Left lung (tissue), 10 donors: ENCODE results near the gene CHST8. TPM values are rescaled to one million over a fixed set of nuclear protein-coding genes. Genes with fewer than 3 reads are reported as not detected.

Experiments used
- ATAC-seq: fragments of 200-7000 bp; cut with Tn5 transposase; one replicate; pipeline ENCODE4 v1.9.1; 2020; ENCODE audit warnings: moderate library complexity
- DNase-seq, 4 donors: peaks; one replicate each; pipeline ENCODE4 v3.0.0-alpha.2; 2013 to 2020
- H3K27ac ChIP-seq, 2 donors: fragments of 200-600 bp; sonication (generic) in 1 of 2; one replicate each; pipeline versions ENCODE4 v1.5.0 to v1.8.0; 2020 to 2021
- H3K27me3 ChIP-seq, 2 donors: fragments of 200-600 bp; sonication (generic) in 1 of 2; one replicate each; pipeline versions ENCODE4 v1.5.0 to v1.8.0; 2020 to 2021
- H3K36me3 ChIP-seq, 2 donors: fragments of 200-600 bp; sonication (generic) in 1 of 2; one replicate each; pipeline versions ENCODE4 v1.5.0 to v1.8.0; 2020 to 2021
- H3K4me1 ChIP-seq, 2 donors: fragments of 200-600 bp; one replicate each; pipeline ENCODE4 v1.8.0; 2021
- H3K4me3 ChIP-seq, 2 donors: fragments of 200-600 bp; sonication (generic) in 1 of 2; one replicate each; pipeline versions ENCODE4 v1.5.0 to v1.8.0; 2020 to 2021; ENCODE audit warnings: mild to moderate bottlenecking in 1 of 2
- H3K9me3 ChIP-seq, 2 donors: fragments of 200-600 bp; sonication (generic) in 1 of 2; one replicate each; pipeline versions ENCODE4 v1.5.0 to v1.8.0; 2020 to 2021
- CTCF ChIP-seq, 2 donors: fragments of 200-600 bp; sonication (generic) in 1 of 2; IDR thresholded peaks; one replicate each; pipeline versions ENCODE4 v1.5.0 to v1.8.0; 2021; ENCODE audit warnings: antibody characterized with exemption in 2 of 2
- intact Hi-C, 2 donors: fragments of 100-400 bp; cut with DNase I; formaldehyde crosslinking; loops; one replicate each; pipeline versions ENCODE4 v1.11.2 to v1.14.2; 2022
- polyA plus RNA-seq, 6 donors: library from polyadenylated mRNA; unstranded; fragments of 120-200 nt; gene quantifications; one replicate each; pipeline ENCODE4 v1.2.1, GENCODE V29; 2013; ENCODE audit not compliant: insufficient read length in 6 of 6
- total RNA-seq, 2 donors: library from RNA; stranded (reverse); fragmentation: NEBNext Ultra II Directional; extraction: Animal tissue kit (Norgen Biotek cat#: 25700); gene quantifications; one replicate each; pipeline ENCODE4 v1.2.1, GENCODE V29; 2021
- donor health status: DM: no; HTN: yes; CAD: no.
- donor health status: DM: no; HTN: no; CAD: no.

Gene CHST8
- total and polyA plus RNA-seq, 8 donors: 0.24 to 0.47 TPM; not detected in 6

GRCh38 chr19:33720691-33721682 lies 99.2 kb downstream of the CHST8 start:
- intact Hi-C loops: no loop called here
- Histone ChIP-seq H3K27ac (no peak overlapping the region), H3K36me3 (no peaks in the 10 kb centered on the region), H3K4me1 (no peaks in the 10 kb centered on the region), H3K27me3 (peaks cover 0 to 24% of the 10 kb centered on the region in 2 donors), H3K9me3 (peaks cover 0 to 4% of the 10 kb centered on the region in 2 donors), H3K4me3 (no peak overlapping the region)
- DNase-seq (no peak), ATAC-seq (no peak)
- TF ChIP-seq CTCF (IDR thresholded peaks at IDR 0.05): no peak

GRCh38 chr19:33721735-33722297 lies 100.1 kb downstream of the CHST8 start:
- TF ChIP-seq CTCF (IDR thresholded peaks at IDR 0.05): no peak
- no peak overlapping the region for H3K27ac ChIP-seq
- no peak for DNase-seq
- H3K36me3 ChIP-seq: no peaks in the 10 kb centered on the region
- H3K4me3 ChIP-seq: no peak overlapping the region
- no peaks in the 10 kb centered on the region for H3K4me1 ChIP-seq
- intact Hi-C loops: no loop called here
- H3K27me3 ChIP-seq: peaks cover 0 to 26% of the 10 kb centered on the region in 2 donors
- H3K9me3 ChIP-seq: no peaks in the 10 kb centered on the region
- no peak for ATAC-seq

GRCh38 chr19:33722456-33723239 lies 100.9 kb downstream of the CHST8 start:
- no peak for ATAC-seq
- no peak for TF ChIP-seq CTCF (IDR thresholded peaks at IDR 0.05)

GRCh38 chr19:33723512-33723911 lies 101.8 kb downstream of the CHST8 start:
- peaks cover 0 to 36% of the 10 kb centered on the region in 2 donors for H3K27me3 ChIP-seq
- no peak for TF ChIP-seq CTCF (IDR thresholded peaks at IDR 0.05)
- no peaks in the 10 kb centered on the region for H3K36me3 ChIP-seq
- ATAC-seq (no peak), DNase-seq (no peak)
- no peak overlapping the region for H3K27ac ChIP-seq
- H3K9me3 ChIP-seq: no peaks in the 10 kb centered on the region
- H3K4me1 ChIP-seq: no peaks in the 10 kb centered on the region
- no peak overlapping the region for H3K4me3 ChIP-seq
- intact Hi-C loops: no loop called here

More at GRCh38 chr19:33722456-33723239, 100.9 kb downstream of the CHST8 start:
- DNase-seq: no peak
- Histone ChIP-seq H3K9me3 (no peaks in the 10 kb centered on the region), H3K4me3 (no peak overlapping the region), H3K4me1 (no peaks in the 10 kb centered on the region), H3K36me3 (no peaks in the 10 kb centered on the region), H3K27me3 (peaks cover 0 to 32% of the 10 kb centered on the region in 2 donors), H3K27ac (no peak overlapping the region)
- intact Hi-C loops: no loop called here
